Stomach (tissue), 4 donors: Measurements from ENCODE around the gene DENND5A.

Source experiments
- EP300 ChIP-seq: sonication (generic); formaldehyde crosslinking; IDR thresholded peaks from one replicate; pipeline ENCODE4 v1.6.1; 2017; ENCODE audit warnings: antibody characterized with exemption
- POLR2A ChIP-seq, 4 donors: fragments of 450-650 bp; IDR thresholded peaks; one replicate each; pipeline ENCODE4 v1.6.1; 2016; ENCODE audit warnings: antibody characterized with exemption in 4 of 4, control low read depth in 2 of 4, mild to moderate bottlenecking in 1 of 4, moderate library complexity in 1 of 4

DNA sequence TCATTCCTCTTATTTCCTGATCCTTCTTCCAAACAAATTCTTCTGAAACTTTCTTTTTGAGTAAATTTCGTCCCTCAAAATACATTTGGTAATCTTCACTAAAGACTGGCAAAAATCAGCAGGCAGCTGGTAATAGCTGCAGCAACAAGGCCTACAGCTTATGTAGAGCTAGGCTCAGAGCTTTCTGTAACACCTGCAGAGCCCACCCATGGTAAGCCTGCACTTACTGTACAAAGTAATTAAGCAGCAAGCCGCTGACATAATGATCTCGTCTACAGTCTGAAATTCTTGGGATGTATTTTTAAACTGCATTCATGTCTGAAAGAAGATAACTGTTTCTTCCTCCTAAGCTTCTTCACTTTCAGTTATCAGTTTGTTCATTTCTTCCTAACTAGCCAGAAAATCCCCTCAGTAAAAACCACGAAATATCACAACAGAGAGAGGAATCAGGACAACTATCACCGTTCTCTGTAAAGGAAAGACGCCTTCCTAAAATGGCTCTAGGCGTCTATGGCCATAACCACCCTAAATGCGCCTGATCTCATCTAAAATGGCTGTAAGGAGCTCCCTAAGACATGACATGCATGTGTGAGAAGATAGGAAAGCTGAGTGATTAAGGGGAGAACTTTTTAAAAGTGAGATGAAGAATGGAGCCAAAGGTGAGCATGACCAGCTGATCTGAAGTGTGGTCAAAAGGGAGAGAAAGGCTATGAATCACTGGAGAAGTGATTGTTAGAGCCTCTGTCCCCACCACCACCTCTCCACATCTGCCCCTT, 56.2 kb downstream of the DENND5A start:
- TF ChIP-seq EP300 (no peak), POLR2A (IDR thresholded peaks at IDR 0.05) (no peak)
